Measurements from ENCODE around the gene CDR2. TPM values are rescaled to one million over a fixed set of nuclear protein-coding genes. Genes with fewer than 3 reads are reported as not detected.
A peak's percentile ranks its signal among the peaks of the same experiment; 100 is the strongest.

Gene CDR2
- total and polyA plus RNA-seq, 9 of the 15 experiments (the other 6 are each of a cell fraction or from before 2014, with no cell fraction given), result 4.6 to 30.3 (median 19.9) TPM

DNA sequence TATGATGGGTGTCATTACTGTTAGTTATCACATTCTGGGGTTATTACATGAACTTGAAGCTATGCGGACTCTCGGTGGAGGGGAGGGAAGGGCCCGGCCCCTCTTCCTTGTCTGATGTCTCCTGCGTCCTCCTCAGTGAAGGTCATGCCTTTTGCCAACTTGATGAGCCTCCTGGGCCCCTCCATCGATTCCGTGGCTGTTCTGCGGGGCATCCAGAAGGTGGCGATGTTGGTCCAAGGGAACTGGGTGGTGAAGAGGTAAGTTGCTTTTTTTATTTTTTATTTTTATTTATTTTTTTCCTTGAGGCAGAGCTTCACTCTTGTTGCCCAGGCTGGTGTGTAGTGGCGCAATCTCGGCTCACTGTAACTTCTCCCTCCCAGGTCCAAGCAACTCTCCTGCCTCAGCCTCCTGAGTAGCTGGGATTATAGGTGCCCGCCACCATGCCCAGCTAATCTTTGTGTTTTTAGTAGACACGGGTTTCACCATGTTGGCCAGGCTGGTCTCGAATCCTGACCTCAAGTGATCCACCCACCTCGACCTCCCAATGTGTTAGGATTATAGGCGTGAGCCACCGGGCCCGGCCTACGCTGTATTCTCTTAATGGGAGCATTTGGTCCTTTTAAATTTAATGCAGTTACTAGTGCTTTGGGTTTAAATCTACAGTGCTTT is 55.6 kb downstream of the CDR2 start:
- no peak overlapping the region for H3K27ac ChIP-seq (ENCODE audit: extremely low read depth, low read depth, low read length)
- H3K4me1 ChIP-seq (replicated peaks in 1 of 2; ENCODE audit: control insufficient read depth in 2 of 2, insufficient read depth in 2 of 2, low read length in 2 of 2), result peaks cover 0 to 3% of the 10 kb centered on the region in 2 experiments; a peak in 2 of 5 replicates
- POLR2A ChIA-PET, result interaction anchor here (0.6 kb wide), 1 partner anchor 70 kb away, joined by 3 read pairs; no protein-coding TSS in a partner anchor
- no peaks in the 10 kb centered on the region for H3K27me3 ChIP-seq (ENCODE audit: control insufficient read depth in 2 of 2, insufficient read depth in 2 of 2, low read length in 2 of 2)
- peak; percentile 35 for FAIRE-seq
- H2AFZ ChIP-seq (ENCODE audit: low read depth, low read length), result no peak overlapping the region
- no TSS peak for BruUV-seq (replicated peaks)
- H3K9ac ChIP-seq (ENCODE audit: insufficient read depth in 1 of 2, low read depth in 2 of 2, low read length in 2 of 2), result no peak overlapping the region
- H3K36me3 ChIP-seq (ENCODE audit: control insufficient read depth, insufficient read depth, low read length), result peaks cover 95% of the 10 kb centered on the region
- CTCF ChIA-PET (ENCODE audit: low intra/inter-chr PET ratio), result interaction anchor here (1.1 kb wide), 1 partner anchor 1162 kb away, joined by 5 read pairs; no protein-coding TSS in a partner anchor
- peaks cover 18% of the 10 kb centered on the region for H3K79me2 ChIP-seq (ENCODE audit: control insufficient read depth, insufficient read depth, low read length)
- DNase-seq (ENCODE audit: extremely low read depth in 1 of 4, low spot score in 3 of 4), result peak; percentile 45 to 52 (median 52)
- H4K20me1 ChIP-seq (replicated peaks; ENCODE audit: control insufficient read depth, insufficient read depth, low read length), result peaks cover 21% of the 10 kb centered on the region
- H3K4me3 ChIP-seq, result no peak overlapping the region
- WGBS (ENCODE audit: insufficient coverage, low coverage, missing lambda C conversion rate), result 75% methylated on average over 17 of the region's 18 CpGs
- intact Hi-C loops (cut with micrococcal nuclease), result loop anchor here (2.0 kb wide), 1 partner anchor 1168 kb away; the partner anchor contains the start of gene DNAH3
- no peaks in the 10 kb centered on the region for H3K9me1 ChIP-seq (ENCODE audit: control insufficient read depth, insufficient read depth, low read length)
- peak; percentile 55 for ATAC-seq
- in situ Hi-C loops (cut with MboI), result loop anchor here (10.0 kb wide), 1 partner anchor 1164 kb away; the partner anchor contains the start of genes DNAH3 and LDAF1
- no peaks in the 10 kb centered on the region for H3K9me3 ChIP-seq (replicated peaks; ENCODE audit: control insufficient read depth, insufficient read depth, low read depth, low read length)
- no peak overlapping the region for H3K4me2 ChIP-seq (ENCODE audit: insufficient read depth, low read length)
- TF ChIP-seq SMC3 (conservative IDR thresholded peaks at IDR 0.05; ENCODE audit: insufficient read depth, low read depth, low read length), result 0 out of 2 replicates have a peak, but pooled peaks have one; percentile 27
- no peak for TF ChIP-seq CBX5 (IDR thresholded peaks at IDR 0.05; ENCODE audit: borderline replicate concordance, low read depth)
- no peak for TF ChIP-seq TOE1 (IDR thresholded peaks at IDR 0.05; ENCODE audit: borderline replicate concordance)
- no peak for TF ChIP-seq TOE1 (CRISPR knock-in tag; IDR thresholded peaks at IDR 0.05; ENCODE audit: borderline replicate concordance, low read depth)
- no peak for TF ChIP-seq SETDB1 (IDR thresholded peaks at IDR 0.05; ENCODE audit: low read length)
- TF ChIP-seq ZNF384 (IDR thresholded peaks at IDR 0.05; ENCODE audit: low read depth, low read length), result 0 out of 2 replicates have a peak, but pooled peaks have one; percentile 24
- TF ChIP-seq ARNT (IDR thresholded peaks at IDR 0.05), result no peak
- TF ChIP-seq, protein P1, sequence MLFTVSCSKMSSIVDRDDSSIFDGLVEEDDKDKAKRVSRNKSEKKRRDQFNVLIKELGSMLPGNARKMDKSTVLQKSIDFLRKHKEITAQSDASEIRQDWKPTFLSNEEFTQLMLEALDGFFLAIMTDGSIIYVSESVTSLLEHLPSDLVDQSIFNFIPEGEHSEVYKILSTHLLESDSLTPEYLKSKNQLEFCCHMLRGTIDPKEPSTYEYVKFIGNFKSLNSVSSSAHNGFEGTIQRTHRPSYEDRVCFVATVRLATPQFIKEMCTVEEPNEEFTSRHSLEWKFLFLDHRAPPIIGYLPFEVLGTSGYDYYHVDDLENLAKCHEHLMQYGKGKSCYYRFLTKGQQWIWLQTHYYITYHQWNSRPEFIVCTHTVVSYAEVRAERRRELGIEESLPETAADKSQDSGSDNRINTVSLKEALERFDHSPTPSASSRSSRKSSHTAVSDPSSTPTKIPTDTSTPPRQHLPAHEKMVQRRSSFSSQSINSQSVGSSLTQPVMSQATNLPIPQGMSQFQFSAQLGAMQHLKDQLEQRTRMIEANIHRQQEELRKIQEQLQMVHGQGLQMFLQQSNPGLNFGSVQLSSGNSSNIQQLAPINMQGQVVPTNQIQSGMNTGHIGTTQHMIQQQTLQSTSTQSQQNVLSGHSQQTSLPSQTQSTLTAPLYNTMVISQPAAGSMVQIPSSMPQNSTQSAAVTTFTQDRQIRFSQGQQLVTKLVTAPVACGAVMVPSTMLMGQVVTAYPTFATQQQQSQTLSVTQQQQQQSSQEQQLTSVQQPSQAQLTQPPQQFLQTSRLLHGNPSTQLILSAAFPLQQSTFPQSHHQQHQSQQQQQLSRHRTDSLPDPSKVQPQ (CRISPR knock-in tag; IDR thresholded peaks at IDR 0.05; ENCODE audit: borderline replicate concordance), result no peak
- no peak for TF ChIP-seq ZNF239 (CRISPR knock-in tag; IDR thresholded peaks at IDR 0.05)
- TF ChIP-seq, protein P2, sequence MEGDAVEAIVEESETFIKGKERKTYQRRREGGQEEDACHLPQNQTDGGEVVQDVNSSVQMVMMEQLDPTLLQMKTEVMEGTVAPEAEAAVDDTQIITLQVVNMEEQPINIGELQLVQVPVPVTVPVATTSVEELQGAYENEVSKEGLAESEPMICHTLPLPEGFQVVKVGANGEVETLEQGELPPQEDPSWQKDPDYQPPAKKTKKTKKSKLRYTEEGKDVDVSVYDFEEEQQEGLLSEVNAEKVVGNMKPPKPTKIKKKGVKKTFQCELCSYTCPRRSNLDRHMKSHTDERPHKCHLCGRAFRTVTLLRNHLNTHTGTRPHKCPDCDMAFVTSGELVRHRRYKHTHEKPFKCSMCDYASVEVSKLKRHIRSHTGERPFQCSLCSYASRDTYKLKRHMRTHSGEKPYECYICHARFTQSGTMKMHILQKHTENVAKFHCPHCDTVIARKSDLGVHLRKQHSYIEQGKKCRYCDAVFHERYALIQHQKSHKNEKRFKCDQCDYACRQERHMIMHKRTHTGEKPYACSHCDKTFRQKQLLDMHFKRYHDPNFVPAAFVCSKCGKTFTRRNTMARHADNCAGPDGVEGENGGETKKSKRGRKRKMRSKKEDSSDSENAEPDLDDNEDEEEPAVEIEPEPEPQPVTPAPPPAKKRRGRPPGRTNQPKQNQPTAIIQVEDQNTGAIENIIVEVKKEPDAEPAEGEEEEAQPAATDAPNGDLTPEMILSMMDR (IDR thresholded peaks at IDR 0.05 in 2 of 3, conservative IDR thresholded peaks at IDR 0.05 in 1 of 3; ENCODE audit: insufficient read depth in 2 of 3, low read depth in 1 of 3, low read length in 3 of 3), result peak; percentile 69 to 74 (median 72)
- TF ChIP-seq ZNF507 (tag; conservative IDR thresholded peaks at IDR 0.05), result no peak
- TF ChIP-seq HNRNPUL1 (IDR thresholded peaks at IDR 0.05; ENCODE audit: low read length), result no peak
- no peak for TF ChIP-seq HNRNPH1 (optimal IDR thresholded peaks at IDR 0.05; ENCODE audit: low read depth, low read length)
- peak; percentile 39 to 46; a peak in 3 of 4 replicates for TF ChIP-seq RAD21 (CRISPR knock-in tag; conservative IDR thresholded peaks at IDR 0.05 in 1 of 2, IDR thresholded peaks at IDR 0.05 in 1 of 2)
- no peak for TF ChIP-seq ZNF79 (CRISPR knock-in tag; IDR thresholded peaks at IDR 0.05; ENCODE audit: low read depth)
